ENCODE measurements around the gene MAGEB4. TPM values are rescaled to one million over a fixed set of nuclear protein-coding genes. Genes with fewer than 3 reads are reported as not detected.
"Not testable (repeated sequence)": the region's sequence is repeated elsewhere in the genome, so short reads cannot be mapped to it uniquely, and the experiment has no call there.

MAGEB4 gene
- not detected for total RNA-seq
- long read RNA-seq, result 0 reads

DNA sequence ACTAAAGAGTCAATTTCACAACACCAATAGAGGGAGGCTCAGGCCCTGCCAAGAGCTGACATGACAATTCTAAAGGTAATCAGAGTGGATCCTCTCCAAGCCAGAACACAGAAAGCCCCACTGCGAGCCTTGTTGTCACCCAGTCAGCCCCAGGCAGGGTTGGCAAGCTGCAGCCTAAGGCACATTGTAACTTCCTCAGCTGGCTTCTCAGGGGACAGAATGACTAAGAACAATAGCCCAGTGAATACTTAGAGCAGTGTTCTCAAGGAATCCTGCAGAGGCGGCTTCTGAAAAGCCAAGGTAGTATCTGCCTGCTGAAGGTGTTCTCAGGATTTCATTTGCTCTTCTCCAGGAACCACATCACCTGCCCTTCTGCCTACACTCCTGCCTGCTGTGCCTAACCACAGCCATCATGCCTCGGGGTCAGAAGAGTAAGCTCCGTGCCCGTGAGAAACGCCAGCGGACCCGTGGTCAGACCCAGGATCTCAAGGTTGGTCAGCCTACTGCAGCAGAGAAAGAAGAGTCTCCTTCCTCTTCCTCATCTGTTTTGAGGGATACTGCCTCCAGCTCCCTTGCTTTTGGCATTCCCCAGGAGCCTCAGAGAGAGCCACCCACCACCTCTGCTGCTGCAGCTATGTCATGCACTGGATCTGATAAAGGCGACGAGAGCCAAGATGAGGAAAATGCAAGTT lies at the start of gene MAGEB4:
MAGEB4 (plus strand) TSS at position 277 of the 692 bp plus-strand sequence; CDS start at position 413, 136 bp downstream.
- DNase-seq (ENCODE audit: low spot score), result no peak

DNA sequence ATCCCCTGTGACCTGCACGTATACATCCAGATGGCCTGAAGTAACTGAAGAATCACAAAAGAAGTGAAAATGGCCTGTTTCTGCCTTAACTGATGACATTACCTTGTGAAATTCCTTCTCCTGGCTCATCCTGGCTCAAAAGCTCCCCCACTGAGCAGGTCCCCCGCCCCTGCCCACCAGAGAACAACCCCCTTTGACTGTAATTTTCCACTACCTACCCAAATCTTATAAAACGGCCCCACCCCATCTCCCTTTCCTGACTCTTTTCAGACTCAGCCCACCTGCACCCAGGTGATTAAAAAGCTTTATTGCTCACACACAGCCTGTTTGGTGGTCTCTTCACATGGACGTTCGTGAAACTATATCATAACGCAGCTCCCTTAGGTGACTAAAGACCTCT lies 47.9 kb upstream of the MAGEB4 start:
- DNase-seq (ENCODE audit: low spot score), result not testable (repeated sequence)

- no peak for DNase-seq (ENCODE audit: low spot score)
Observed at GRCh38 chrX:30196322-30196721, 45.5 kb upstream of the MAGEB4 start.

DNA sequence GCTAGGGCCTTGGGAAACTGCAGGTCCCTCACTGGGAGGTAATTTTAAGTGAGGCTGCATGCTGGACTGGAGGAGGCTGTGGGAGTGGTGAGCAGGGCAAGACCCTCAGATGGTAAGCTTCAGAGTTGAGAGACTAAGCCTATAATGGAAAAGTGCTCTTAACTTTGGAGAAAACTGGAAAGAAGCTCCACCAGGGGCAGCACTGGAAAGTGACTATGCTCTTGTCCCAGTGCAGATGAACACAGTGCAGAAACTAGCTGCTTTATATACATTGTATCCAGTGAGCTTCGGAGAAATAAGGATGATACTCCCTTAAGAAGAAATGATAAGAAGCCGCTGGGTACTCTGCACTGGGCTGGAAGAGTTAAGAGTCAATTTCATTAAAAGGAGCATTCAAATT lies 29.6 kb upstream of the MAGEB4 start:
- no peak for DNase-seq (ENCODE audit: low spot score)

- DNase-seq (ENCODE audit: low spot score), result no peak
Observed at GRCh38 chrX:30215357-30215843, 26.4 kb upstream of the MAGEB4 start, which contains the start of gene MAGEB2. Gene MAGEB2, plus strand, starts transcription at chrX:30215563. Its CDS starts 3,018 bp downstream, at chrX:30218581.

- DNase-seq (ENCODE audit: low spot score), result no peak
Observed at GRCh38 chrX:30217465-30217864, 24.3 kb upstream of the MAGEB4 start.

DNA sequence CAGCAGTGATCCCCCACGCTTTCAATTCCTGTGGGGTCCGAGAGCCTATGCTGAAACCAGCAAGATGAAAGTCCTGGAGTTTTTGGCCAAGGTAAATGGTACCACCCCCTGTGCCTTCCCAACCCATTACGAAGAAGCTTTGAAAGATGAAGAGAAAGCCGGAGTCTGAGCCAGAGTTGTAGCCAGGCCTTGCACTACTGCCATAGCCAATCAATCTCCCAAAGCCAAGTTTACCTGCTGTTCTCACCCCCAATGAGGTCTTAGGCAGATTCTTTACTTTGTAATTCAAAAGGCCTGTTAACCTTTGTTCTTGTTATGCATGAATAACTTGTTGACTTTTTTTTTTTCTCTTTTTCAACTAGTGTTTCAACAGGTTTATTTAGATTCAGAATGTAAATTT lies 22.4 kb upstream of the MAGEB4 start:
- DNase-seq (ENCODE audit: low spot score), result no peak

DNA sequence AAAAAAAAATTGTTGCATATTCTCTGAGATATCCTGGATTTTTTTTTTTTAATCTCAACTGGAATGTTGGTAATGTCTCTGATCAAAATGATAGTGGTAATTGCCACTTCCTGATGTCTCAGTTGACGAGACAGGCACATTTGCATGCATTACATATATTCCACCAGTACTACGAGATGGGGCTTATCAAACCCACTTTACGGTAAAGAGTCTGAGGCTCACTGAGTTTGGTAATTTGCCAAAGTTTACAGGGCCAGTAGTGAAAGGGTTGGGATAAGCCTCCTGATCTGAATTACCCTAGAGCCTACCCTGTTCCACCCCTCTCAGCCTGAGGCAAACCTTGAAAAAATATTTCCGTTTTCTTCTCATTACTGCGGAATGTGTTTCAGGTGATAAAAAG lies 21.1 kb upstream of the MAGEB4 start:
- DNase-seq (ENCODE audit: low spot score), result no peak

DNA sequence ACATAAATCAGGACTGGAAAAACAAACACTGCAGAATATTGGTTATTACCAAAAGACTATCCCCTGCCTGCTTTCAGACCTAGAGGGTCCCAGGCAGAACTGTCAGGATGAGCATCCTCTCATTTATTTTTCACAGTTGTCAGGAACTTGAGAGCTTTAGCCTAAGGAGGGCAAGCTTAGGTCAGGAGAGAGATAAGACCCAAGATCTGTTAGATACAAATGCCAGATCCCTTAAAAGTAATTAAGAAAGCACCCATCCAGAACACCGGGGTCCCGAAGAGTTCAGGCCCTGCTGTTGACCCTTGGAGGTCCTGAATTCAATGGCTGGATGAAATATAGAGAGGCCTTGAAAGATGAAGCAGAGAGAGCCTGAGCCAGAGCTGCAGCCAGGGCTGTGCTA lies 17.3 kb upstream of the MAGEB4 start:
- no peak for DNase-seq (ENCODE audit: low spot score)

DNA sequence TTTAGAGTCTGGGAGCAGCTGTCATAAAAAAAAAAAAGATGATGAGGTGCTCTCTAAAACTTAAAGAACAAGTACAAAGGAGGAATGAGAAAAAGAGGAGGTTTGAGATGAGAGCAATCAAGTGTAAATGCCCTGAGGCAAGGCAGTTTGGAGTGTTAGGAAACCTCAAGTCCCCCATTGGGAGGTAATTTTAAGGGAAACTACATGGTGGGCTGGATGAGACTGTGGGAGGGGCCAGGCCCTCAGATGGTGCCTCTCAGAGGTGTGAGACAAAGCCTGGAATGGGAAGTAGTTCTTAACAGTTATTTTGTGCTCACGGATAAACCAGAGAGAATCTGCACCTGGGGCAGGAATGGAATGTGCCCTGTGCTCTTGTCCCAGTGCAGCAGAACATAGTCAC lies 13.3 kb upstream of the MAGEB4 start:
- no peak for DNase-seq (ENCODE audit: low spot score)

DNA sequence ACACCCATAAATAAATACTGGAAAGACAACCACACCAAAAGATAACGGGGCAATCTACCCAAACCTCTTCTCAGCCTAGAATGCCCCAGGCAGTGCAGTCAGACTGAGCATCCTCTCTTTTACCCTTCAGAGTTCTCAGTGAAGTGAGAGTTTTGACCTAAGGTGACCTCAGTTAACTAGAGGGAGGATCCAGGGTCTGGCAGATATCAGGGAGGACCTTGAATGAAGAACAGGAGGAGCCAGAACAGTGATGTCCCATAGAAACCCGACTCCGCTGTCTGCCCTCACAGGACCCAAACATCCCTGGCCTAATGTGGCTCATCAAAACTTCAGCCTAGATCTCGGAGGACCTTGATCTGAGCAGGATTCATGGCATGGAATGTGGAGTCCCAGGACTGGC lies 11.4 kb upstream of the MAGEB4 start, which contains the start of gene MAGEB3:
MAGEB3 (plus strand) TSS at position 263 of the 400 bp plus-strand sequence. CDS start 5,268 bp downstream, outside the sequence.
- no peak for DNase-seq (ENCODE audit: low spot score)

- DNase-seq (ENCODE audit: low spot score), result no peak
Observed at GRCh38 chrX:30246769-30247489, 5.1 kb downstream of the MAGEB4 start, which contains the start of gene MAGEB1. Gene MAGEB1, plus strand, starts transcription at chrX:30247146. Its CDS starts 3,348 bp downstream, at chrX:30250494.

DNA sequence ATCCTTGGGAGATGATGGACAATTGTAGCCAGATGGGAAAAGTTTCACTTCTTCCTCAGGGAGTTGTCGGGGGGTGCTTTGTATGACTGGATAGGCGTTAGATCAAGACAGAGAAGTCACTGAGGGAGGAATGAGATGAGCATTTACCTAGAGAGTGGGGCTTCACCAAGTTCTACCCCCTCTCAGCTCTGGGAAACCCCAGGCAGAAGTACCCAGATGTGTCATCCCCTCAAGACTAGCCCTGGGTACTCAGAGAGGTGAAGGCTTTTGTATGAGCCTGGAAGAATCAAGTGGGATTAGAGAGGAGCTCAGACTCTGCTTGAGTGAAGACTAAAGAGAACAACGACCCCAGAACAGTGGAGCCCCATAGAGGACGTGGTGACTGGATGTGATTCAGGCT lies 7.1 kb downstream of the MAGEB4 start:
- no peak for DNase-seq (ENCODE audit: low spot score)

DNA sequence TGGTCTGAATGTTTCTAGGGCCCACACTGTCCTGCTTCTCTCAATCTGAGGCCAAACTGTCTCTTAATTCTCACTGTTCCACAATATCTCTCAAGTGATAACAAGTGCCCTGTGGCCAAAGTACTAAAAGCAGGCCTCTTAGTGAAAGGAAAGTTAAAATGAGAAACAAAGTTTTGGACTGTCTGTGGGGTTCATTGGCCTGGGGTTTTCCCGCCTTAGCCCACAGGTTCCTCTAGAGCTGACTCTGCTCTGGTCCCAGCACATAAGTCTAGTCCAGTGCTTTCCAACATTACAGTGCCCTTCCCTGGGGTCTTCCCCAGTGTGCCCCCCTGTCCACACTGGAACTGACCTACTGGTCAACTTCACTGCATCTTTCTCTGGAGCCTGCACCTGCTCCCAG lies 11.5 kb downstream of the MAGEB4 start:
- DNase-seq (ENCODE audit: low spot score), result no peak

DNA sequence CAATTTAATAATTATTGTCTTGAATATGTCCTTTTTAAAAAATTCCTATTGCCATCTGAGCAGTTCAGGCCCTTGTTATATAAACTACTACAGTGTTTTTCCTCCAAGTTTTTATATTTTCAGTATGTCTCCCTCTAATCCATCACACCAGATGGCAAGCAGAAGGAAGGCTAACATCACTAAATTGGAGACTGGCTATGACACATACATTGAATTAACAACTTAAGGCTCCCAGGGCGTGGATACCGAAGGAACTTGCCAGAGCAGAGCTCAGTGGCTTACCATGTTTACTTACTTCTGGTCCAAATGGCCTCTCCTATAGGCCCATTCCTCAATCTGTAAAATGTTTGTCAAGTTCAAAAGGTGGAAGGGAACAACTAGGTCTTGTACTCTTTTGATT lies 18.1 kb downstream of the MAGEB4 start:
- DNase-seq (ENCODE audit: low spot score), result no peak

DNA sequence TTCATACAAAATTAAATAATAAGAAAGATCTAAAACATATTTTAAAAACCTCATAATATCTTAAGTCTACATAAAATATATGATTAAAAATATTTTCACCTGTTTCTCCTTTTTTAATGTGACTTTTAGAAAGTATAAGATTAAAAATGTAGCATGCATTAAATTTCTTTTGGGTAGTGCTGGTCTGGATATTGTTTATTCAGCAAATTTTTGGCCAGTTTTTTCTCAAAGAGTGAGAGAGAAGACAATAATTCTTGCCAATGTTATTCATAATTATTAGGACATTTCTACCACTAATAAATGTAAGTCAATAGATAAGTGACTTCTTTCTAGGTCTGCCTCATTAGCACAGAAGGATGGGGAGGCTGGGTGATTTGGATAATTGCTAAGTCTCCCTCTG lies 19.2 kb downstream of the MAGEB4 start:
- DNase-seq (ENCODE audit: low spot score), result no peak

- no peak for DNase-seq (ENCODE audit: low spot score)
Observed at GRCh38 chrX:30262763-30263162, 21.0 kb downstream of the MAGEB4 start.

DNA sequence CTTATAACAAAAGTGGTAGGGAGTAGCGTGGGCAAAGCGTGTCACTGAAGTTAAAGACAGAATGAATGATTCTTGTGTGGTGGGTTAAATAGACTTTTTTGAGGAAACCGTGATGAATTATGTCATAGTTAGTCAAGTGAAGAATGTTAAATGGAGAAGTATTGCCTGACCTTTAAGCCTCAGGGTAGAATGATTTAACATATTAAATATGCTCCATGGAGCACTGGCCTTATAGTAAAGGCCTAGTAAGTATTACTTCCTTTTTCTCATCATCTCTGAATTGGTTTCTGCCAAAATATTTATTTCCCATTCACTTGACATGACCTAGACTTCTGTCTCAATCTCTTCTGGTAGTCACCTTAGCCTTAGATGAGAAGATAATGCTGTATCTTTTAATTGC lies 28.8 kb downstream of the MAGEB4 start:
- DNase-seq (ENCODE audit: low spot score), result no peak

GRCh38 chrX:30275498-30275897 lies 33.7 kb downstream of the MAGEB4 start:
- DNase-seq (ENCODE audit: low spot score), result no peak

GRCh38 chrX:30278365-30278764 lies 36.6 kb downstream of the MAGEB4 start:
- no peak for DNase-seq (ENCODE audit: low spot score)

- DNase-seq (ENCODE audit: low spot score), result no peak
Observed at GRCh38 chrX:30280428-30280827, 38.6 kb downstream of the MAGEB4 start.

- DNase-seq (ENCODE audit: low spot score), result no peak
Observed at GRCh38 chrX:30282527-30282926, 40.7 kb downstream of the MAGEB4 start.

Data from mesenteric fat pad (tissue), 1 donor.